ENCODE results near the gene ST8SIA5.

The ST8SIA5 gene

DNA sequence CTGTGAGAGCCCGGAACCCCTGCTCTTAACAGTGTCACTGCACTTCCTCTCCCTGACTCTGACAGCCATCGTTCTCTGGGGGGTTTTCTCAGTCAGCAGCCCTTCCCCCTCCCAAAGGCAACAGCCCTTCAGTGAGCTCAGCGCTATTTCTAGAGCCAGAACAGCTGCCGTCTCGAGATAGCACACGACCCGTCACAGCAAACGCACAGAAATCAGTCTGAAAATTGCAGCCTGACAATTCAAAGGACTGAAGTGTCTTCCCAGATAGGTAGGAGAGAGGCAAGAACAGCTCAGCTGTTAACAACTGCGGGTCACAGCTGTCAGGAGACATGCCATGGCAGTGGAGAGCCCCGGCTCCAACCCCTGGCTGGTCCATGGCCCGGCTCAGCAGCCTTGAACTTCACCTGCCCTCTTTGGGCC lies 45.4 kb downstream of the ST8SIA5 start:
- TF ChIP-seq, protein P1, sequence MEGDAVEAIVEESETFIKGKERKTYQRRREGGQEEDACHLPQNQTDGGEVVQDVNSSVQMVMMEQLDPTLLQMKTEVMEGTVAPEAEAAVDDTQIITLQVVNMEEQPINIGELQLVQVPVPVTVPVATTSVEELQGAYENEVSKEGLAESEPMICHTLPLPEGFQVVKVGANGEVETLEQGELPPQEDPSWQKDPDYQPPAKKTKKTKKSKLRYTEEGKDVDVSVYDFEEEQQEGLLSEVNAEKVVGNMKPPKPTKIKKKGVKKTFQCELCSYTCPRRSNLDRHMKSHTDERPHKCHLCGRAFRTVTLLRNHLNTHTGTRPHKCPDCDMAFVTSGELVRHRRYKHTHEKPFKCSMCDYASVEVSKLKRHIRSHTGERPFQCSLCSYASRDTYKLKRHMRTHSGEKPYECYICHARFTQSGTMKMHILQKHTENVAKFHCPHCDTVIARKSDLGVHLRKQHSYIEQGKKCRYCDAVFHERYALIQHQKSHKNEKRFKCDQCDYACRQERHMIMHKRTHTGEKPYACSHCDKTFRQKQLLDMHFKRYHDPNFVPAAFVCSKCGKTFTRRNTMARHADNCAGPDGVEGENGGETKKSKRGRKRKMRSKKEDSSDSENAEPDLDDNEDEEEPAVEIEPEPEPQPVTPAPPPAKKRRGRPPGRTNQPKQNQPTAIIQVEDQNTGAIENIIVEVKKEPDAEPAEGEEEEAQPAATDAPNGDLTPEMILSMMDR (IDR thresholded peaks at IDR 0.05; ENCODE audit: low read depth, low read length, poor library complexity, severe bottlenecking): no peak
- TF ChIP-seq EZH2phosphoT487 (IDR thresholded peaks at IDR 0.05; ENCODE audit: borderline replicate concordance, low read length): no peak
- no peaks in the 10 kb centered on the region for H3K27me3 ChIP-seq (ENCODE audit: control insufficient read depth, low read length)
- no peaks in the 10 kb centered on the region for H4K20me1 ChIP-seq (ENCODE audit: control insufficient read depth, insufficient read depth, low read depth, low read length)
- H3K79me2 ChIP-seq (ENCODE audit: control insufficient read depth, low read length): no peaks in the 10 kb centered on the region
- H3K9me3 ChIP-seq (ENCODE audit: control insufficient read depth, insufficient read depth, low read length): no peaks in the 10 kb centered on the region
- no peaks in the 10 kb centered on the region; the same call in 1 of the 2 replicates for H3F3A ChIP-seq (ENCODE audit: control insufficient read depth, insufficient read depth)
- H3K36me3 ChIP-seq (ENCODE audit: control insufficient read depth, low read length): no peaks in the 10 kb centered on the region
- peak overlapping the region; percentile 67 for H3K4me3 ChIP-seq (ENCODE audit: low read length)
- peak overlapping the region; percentile 87 for H3K4me2 ChIP-seq (ENCODE audit: low read length)
- H3K9me2 ChIP-seq (replicated peaks; ENCODE audit: control insufficient read depth, low read length): no peaks in the 10 kb centered on the region
- peak overlapping the region; percentile 77 for H3K27ac ChIP-seq (ENCODE audit: low read depth, low read length)
- H3K4me1 ChIP-seq (ENCODE audit: control insufficient read depth, low read length): peaks cover 66% of the 10 kb centered on the region

DNA sequence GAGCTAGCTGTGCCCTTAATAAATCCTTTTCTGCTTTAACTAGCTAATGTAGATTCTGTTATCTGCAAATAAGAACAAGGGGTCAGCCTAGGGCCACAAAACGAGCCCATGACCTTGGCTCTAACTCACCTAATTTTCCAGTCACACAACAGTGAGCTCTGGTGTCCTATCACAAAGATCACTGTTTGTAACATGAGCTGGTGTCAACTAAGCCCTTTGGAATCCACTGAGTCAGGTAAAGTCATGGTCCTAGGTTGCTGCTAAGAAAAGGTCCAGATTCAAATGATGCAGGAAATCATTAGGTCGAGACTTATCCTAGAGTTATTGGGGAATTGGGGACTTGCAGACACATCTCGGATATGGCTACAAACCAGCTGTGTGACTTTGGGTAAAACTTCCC lies 49.9 kb downstream of the ST8SIA5 start:
- Histone ChIP-seq H3K79me2 (ENCODE audit: control insufficient read depth, low read length) (no peaks in the 10 kb centered on the region), H3F3A (ENCODE audit: control insufficient read depth, insufficient read depth) (no peaks in the 10 kb centered on the region; the same call in 1 of the 2 replicates), H4K20me1 (ENCODE audit: control insufficient read depth, insufficient read depth, low read depth, low read length) (no peaks in the 10 kb centered on the region), H3K4me3 (ENCODE audit: low read length) (no peak overlapping the region), H3K27me3 (ENCODE audit: control insufficient read depth, low read length) (no peaks in the 10 kb centered on the region), H3K36me3 (ENCODE audit: control insufficient read depth, low read length) (no peaks in the 10 kb centered on the region), H3K4me2 (ENCODE audit: low read length) (no peak overlapping the region), H3K9me2 (replicated peaks; ENCODE audit: control insufficient read depth, low read length) (no peaks in the 10 kb centered on the region), H3K27ac (ENCODE audit: low read depth, low read length) (no peak overlapping the region), H3K9me3 (ENCODE audit: control insufficient read depth, insufficient read depth, low read length) (no peaks in the 10 kb centered on the region), H3K4me1 (ENCODE audit: control insufficient read depth, low read length) (peaks cover 44% of the 10 kb centered on the region)
- TF ChIP-seq, protein P1 (IDR thresholded peaks at IDR 0.05; ENCODE audit: low read depth, low read length, poor library complexity, severe bottlenecking): no peak
- TF ChIP-seq EZH2phosphoT487 (IDR thresholded peaks at IDR 0.05; ENCODE audit: borderline replicate concordance, low read length): no peak

DNA sequence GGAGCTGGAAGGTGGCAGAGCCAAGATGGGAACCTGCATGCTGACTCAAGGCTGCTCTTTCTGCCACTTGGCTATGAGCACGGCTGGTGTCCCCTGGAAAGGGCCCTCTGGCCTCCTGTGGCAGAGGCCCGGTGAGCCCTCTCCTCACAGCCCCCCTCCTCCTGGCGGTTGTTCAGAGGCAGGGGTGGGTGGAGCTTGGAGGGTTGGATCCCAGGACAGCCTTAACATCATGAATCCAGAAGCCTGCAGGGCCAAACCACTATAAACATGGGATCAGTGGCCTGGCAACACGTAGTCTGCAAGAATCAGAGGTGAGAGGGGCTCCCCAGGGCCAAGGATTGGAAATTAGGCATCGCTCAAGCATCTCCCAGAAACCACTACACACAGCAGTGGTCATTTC lies 51.3 kb downstream of the ST8SIA5 start:
- Histone ChIP-seq H3K79me2 (ENCODE audit: control insufficient read depth, low read length) (no peaks in the 10 kb centered on the region), H3K4me2 (ENCODE audit: low read length) (no peak overlapping the region), H3K27me3 (ENCODE audit: control insufficient read depth, low read length) (no peaks in the 10 kb centered on the region), H3K9me2 (replicated peaks; ENCODE audit: control insufficient read depth, low read length) (no peaks in the 10 kb centered on the region), H3K9me3 (ENCODE audit: control insufficient read depth, insufficient read depth, low read length) (no peaks in the 10 kb centered on the region), H3F3A (ENCODE audit: control insufficient read depth, insufficient read depth) (no peaks in the 10 kb centered on the region; the same call in 1 of the 2 replicates), H3K27ac (ENCODE audit: low read depth, low read length) (no peak overlapping the region), H3K4me1 (ENCODE audit: control insufficient read depth, low read length) (peaks cover 29% of the 10 kb centered on the region), H3K4me3 (ENCODE audit: low read length) (no peak overlapping the region), H4K20me1 (ENCODE audit: control insufficient read depth, insufficient read depth, low read depth, low read length) (no peaks in the 10 kb centered on the region), H3K36me3 (ENCODE audit: control insufficient read depth, low read length) (no peaks in the 10 kb centered on the region)
- TF ChIP-seq EZH2phosphoT487 (IDR thresholded peaks at IDR 0.05; ENCODE audit: borderline replicate concordance, low read length): no peak
- TF ChIP-seq, protein P1 (IDR thresholded peaks at IDR 0.05; ENCODE audit: low read depth, low read length, poor library complexity, severe bottlenecking): no peak
